CD14-positive monocyte (primary cell): ENCODE data around the gene CNNM3. TPM values are rescaled to one million over a fixed set of nuclear protein-coding genes. Genes with fewer than 3 reads are reported as not detected.
A peak's percentile ranks its signal among the peaks of the same experiment; 100 is the strongest.

Experiments
- DNase-seq, 3 donors: peaks; one replicate each; pipeline ENCODE4 v3.0.0-alpha.2; 2011 to 2022
- H2AFZ ChIP-seq: 2 replicates; pipeline ENCODE4 v1.6.0; 2012; ENCODE audit warnings: mild to moderate bottlenecking, low read depth, low read length, inconsistent platforms; ENCODE audit not compliant: insufficient read depth, poor library complexity, severe bottlenecking
- H3K27ac ChIP-seq, 2 donors: 1 replicate in 1 of 2; 2 replicates in 1 of 2; pipeline ENCODE4 v1.5.1; 2012 to 2013; ENCODE audit warnings: low read length in 2 of 2, control low read depth in 1 of 2, inconsistent platforms in 1 of 2, low read depth in 1 of 2, mild to moderate bottlenecking in 1 of 2
- H3K27me3 ChIP-seq, 2 donors: one replicate each; pipeline versions ENCODE4 v1.6.0 to v1.6.1; 2011 to 2013; ENCODE audit warnings: low read length in 2 of 2; ENCODE audit not compliant: control insufficient read depth in 2 of 2, insufficient read depth in 2 of 2
- H3K36me3 ChIP-seq, 2 donors: replicated peaks in 1 of 2; 1 replicate in 1 of 2; 2 replicates in 1 of 2; pipeline versions ENCODE4 v1.5.1 to v1.6.1; 2012 to 2013; ENCODE audit warnings: low read length in 2 of 2, control low read depth in 1 of 2, inconsistent platforms in 1 of 2, mild to moderate bottlenecking in 1 of 2; ENCODE audit not compliant: insufficient read depth in 2 of 2, control insufficient read depth in 1 of 2
- H3K4me1 ChIP-seq, 2 donors: 1 replicate in 1 of 2; 2 replicates in 1 of 2; pipeline versions ENCODE4 v1.5.1 to v1.6.1; 2012 to 2013; ENCODE audit warnings: low read length in 2 of 2, control low read depth in 1 of 2, inconsistent platforms in 1 of 2, mild to moderate bottlenecking in 1 of 2, moderate library complexity in 1 of 2; ENCODE audit not compliant: insufficient read depth in 2 of 2, control insufficient read depth in 1 of 2
- H3K4me2 ChIP-seq: replicated peaks from 2 replicates; pipeline ENCODE3; 2012; ENCODE audit warnings: low read length, moderate library complexity, mild to moderate bottlenecking; ENCODE audit not compliant: poor library complexity, severe bottlenecking; ENCODE audit errors: extremely low read depth
- H3K4me3 ChIP-seq, 3 experiments: fragments of 200-600 bp in 1 of 3; sonication (generic) in 1 of 3; replicated peaks in 1 of 3; 1 replicate in 2 of 3; 2 replicates in 1 of 3; pipeline ENCODE4 v1.5.1; 2011 to 2013; ENCODE audit warnings: low read length in 3 of 3, mild to moderate bottlenecking in 3 of 3, control low read depth in 2 of 3, low read depth in 2 of 3, inconsistent platforms in 1 of 3, moderate library complexity in 1 of 3
- H3K79me2 ChIP-seq: 2 replicates; pipeline ENCODE4 v1.6.0; 2012; ENCODE audit warnings: mild to moderate bottlenecking, control low read depth, inconsistent platforms, low read length, moderate library complexity; ENCODE audit not compliant: insufficient read depth
- H3K9ac ChIP-seq: 2 replicates; pipeline ENCODE4 v1.6.0; 2017; ENCODE audit warnings: low read length, mild to moderate bottlenecking; ENCODE audit not compliant: insufficient read depth, poor library complexity, severe bottlenecking
- H3K9me3 ChIP-seq, 2 donors: replicated peaks in 1 of 2; 1 replicate in 1 of 2; 2 replicates in 1 of 2; pipeline versions ENCODE4 v1.5.1 to v1.6.1; 2012 to 2013; ENCODE audit warnings: low read length in 2 of 2, control low read depth in 1 of 2; ENCODE audit not compliant: control insufficient read depth in 1 of 2, insufficient read depth in 1 of 2
- H4K20me1 ChIP-seq: 2 replicates; pipeline ENCODE4 v1.6.0; 2012; ENCODE audit warnings: mild to moderate bottlenecking, low read length, control low read depth, moderate library complexity; ENCODE audit not compliant: insufficient read depth
- H3K27ac Mint-ChIP-seq, 7 donors: one replicate each; pipeline ENCODE4 v1.8.0; 2020; ENCODE audit warnings: mild to moderate bottlenecking in 7 of 7, mixed read lengths in 7 of 7, moderate library complexity in 6 of 7, inconsistent platforms in 2 of 7
- H3K27me3 Mint-ChIP-seq, 3 donors: one replicate each; pipeline ENCODE4 v1.8.0; 2021 to 2022; ENCODE audit warnings: low read depth in 3 of 3, mild to moderate bottlenecking in 3 of 3, mixed read lengths in 3 of 3, moderate library complexity in 3 of 3, inconsistent platforms in 1 of 3
- H3K36me3 Mint-ChIP-seq, 2 donors: one replicate each; pipeline ENCODE4 v1.8.0; 2020; ENCODE audit warnings: mixed read lengths in 2 of 2, inconsistent platforms in 1 of 2, mild to moderate bottlenecking in 1 of 2
- H3K4me1 Mint-ChIP-seq: one replicate; pipeline ENCODE4 v1.8.0; 2020; ENCODE audit warnings: mild to moderate bottlenecking, mixed read lengths
- H3K4me3 Mint-ChIP-seq, 2 donors: one replicate each; pipeline ENCODE4 v1.8.0; 2020; ENCODE audit warnings: mild to moderate bottlenecking in 2 of 2, mixed read lengths in 2 of 2, moderate library complexity in 1 of 2
- H3K9me3 Mint-ChIP-seq, 7 donors: one replicate each; pipeline ENCODE4 v1.8.0; 2020 to 2022; ENCODE audit warnings: mixed read lengths in 7 of 7, mild to moderate bottlenecking in 6 of 7, moderate library complexity in 6 of 7, inconsistent platforms in 2 of 7
- CTCF ChIP-seq: fragments of 200-600 bp; IDR thresholded peaks from one replicate; pipeline ENCODE4 v1.8.0; 2022; ENCODE audit warnings: antibody characterized with exemption, mild to moderate bottlenecking
- WGBS: methylation state at CpG from one replicate; pipeline ENCODE4 v1.1.5; 2013; ENCODE audit warnings: missing lambda C conversion rate; ENCODE audit not compliant: insufficient coverage; 5-methylcytosine and 5-hydroxymethylcytosine counted together
- intact Hi-C, 2 donors: fragments of 100-400 bp; cut with micrococcal nuclease; formaldehyde crosslinking; loops; one replicate each; pipeline versions ENCODE4 v1.15.0 to v1.15.1; 2023
- polyA plus RNA-seq, 3 donors: library from polyadenylated mRNA; depleted of rRNA in 1 of 3; unstranded in 2 of 3; stranded (reverse) in 1 of 3; fragments of 300-500 nt in 2 of 3; fragments of >200 nt in 1 of 3; fragmentation: Illumina TruSeq in 2 of 3; gene quantifications; 1 replicate in 2 of 3; 2 replicates in 1 of 3; pipeline ENCODE4 v1.2.3, GENCODE V29; 2012 to 2021

Gene CNNM3
- polyA plus RNA-seq, 3 donors: 1.2 to 12.0 (median 4.9) TPM

- no peak for DNase-seq
- no peaks in the 10 kb centered on the region for H3K9me3 ChIP-seq
- 91% methylated on average over 6 of the region's 6 CpGs for WGBS
- Mint-ChIP-seq H3K27me3 (peaks cover 0 to 4% (median 2%) of the 10 kb centered on the region in 3 donors), H3K4me3 (no peak overlapping the region), H3K9me3 (peaks cover 0 to 2% (median 0%) of the 10 kb centered on the region in 7 donors), H3K36me3 (no peaks in the 10 kb centered on the region), H3K4me1 (no peaks in the 10 kb centered on the region), H3K27ac (peak overlapping the region in 2 of 7 donors; percentile 51 to 71)
- H3K4me1 ChIP-seq: no peaks in the 10 kb centered on the region
- no peak overlapping the region for H3K4me3 ChIP-seq
- intact Hi-C loops: no loop called here
- H3K27me3 ChIP-seq: no peaks in the 10 kb centered on the region
- H3K36me3 ChIP-seq: no peaks in the 10 kb centered on the region
- H3K79me2 ChIP-seq: no peaks in the 10 kb centered on the region
- H3K27ac ChIP-seq: no peak overlapping the region
- TF ChIP-seq CTCF: no peak
- no peak overlapping the region for H2AFZ ChIP-seq
- no peak overlapping the region for H3K4me2 ChIP-seq
- H4K20me1 ChIP-seq: no peaks in the 10 kb centered on the region
- H3K9ac ChIP-seq: no peak overlapping the region
Measured at GRCh38 chr2:96789245-96789617, 26.8 kb upstream of the CNNM3 start.

DNA sequence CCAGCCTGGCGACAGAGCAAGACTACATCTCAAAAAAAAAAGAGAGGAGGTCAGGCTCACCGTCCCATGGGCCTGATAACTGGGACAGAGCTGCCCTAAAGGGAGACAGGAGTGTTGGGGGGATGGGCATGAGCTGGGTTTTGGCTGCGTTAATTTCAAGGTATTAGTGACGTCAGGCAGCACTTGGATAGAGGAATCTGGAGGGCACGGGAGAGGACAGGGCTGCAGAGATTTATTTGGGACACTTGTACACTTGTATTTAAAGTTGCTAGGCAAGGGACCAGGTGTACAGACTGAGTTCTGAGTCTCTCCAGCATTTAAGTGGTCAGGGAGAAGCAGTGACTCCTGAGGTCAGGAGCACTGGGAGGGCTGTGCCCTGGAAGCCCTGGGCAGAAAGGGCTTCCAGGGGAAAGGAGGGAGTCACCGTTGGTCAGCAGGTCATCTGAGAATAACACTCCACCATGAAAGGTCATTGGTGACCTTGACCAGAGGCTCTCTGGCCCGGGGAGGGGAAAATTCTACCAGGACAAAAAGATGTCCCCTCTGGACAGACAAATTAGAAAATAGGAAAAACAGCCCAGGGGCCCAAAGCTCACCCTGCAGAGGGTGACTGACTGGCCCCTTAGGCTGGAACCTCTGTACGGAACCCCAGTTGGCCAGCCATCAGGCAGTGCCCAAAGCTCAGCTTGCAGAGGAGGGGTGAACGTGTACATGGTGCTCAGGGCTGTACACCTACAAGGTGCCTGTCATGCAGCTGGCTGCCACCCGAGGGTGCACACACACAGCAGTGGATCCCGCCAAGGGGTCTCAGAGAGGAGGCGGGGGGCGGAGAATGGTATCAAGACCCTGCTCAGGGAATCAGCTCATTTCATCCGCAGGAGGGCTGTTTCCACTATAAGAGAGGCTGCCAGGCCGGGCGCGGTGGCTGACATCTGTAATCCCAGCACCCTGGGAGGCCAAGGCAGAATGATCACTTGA is 23.0 kb upstream of the CNNM3 start:
- Histone ChIP-seq H3K9me3 (no peaks in the 10 kb centered on the region), H3K27me3 (no peaks in the 10 kb centered on the region), H4K20me1 (no peaks in the 10 kb centered on the region), H3K27ac (no peak overlapping the region), H2AFZ (no peak overlapping the region), H3K9ac (no peak overlapping the region), H3K36me3 (peaks cover 2 to 12% of the 10 kb centered on the region in 2 donors), H3K4me2 (no peak overlapping the region), H3K4me1 (no peaks in the 10 kb centered on the region), H3K79me2 (no peaks in the 10 kb centered on the region), H3K4me3 (no peak overlapping the region)
- no peak for DNase-seq
- no peak for TF ChIP-seq CTCF
- intact Hi-C loops: no loop called here
- Mint-ChIP-seq H3K9me3 (peaks cover 0 to 2% (median 0%) of the 10 kb centered on the region in 7 donors), H3K36me3 (peaks cover 6 to 7% of the 10 kb centered on the region in 2 donors), H3K4me1 (no peaks in the 10 kb centered on the region), H3K27ac (peak overlapping the region in 2 of 7 donors; percentile 0 to 4), H3K4me3 (no peak overlapping the region), H3K27me3 (peaks cover 0 to 4% (median 0%) of the 10 kb centered on the region in 3 donors)
- 97% methylated on average over 15 of the region's 17 CpGs for whole genome bisulfite sequencing
